ENCODE results near the gene RAPGEF6.
"Not testable (repeated sequence)": the region's sequence is repeated elsewhere in the genome, so short reads cannot be mapped to it uniquely, and the experiment has no call there.

The RAPGEF6 gene

DNA sequence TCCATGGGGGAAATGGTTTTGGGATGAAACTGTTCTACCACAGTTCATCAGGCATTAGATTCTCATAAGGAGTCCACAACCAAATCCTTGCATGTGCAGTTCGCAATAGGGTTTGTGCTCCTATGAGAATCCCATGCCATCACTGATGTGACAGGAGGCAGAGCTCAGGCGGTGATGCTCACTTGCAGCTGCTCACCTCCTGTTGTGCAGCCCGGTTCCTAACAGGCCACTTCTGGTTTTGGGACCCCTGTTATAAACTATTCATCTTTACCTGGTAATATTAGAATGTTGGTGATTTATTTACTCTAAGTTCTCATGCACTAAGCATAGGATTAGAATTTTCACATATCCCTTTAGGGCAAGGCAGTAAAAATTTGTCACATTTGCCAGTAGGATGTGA lies 248.9 kb downstream of the RAPGEF6 start:
- DNase-seq (ENCODE audit: low read depth) = no peak

DNA sequence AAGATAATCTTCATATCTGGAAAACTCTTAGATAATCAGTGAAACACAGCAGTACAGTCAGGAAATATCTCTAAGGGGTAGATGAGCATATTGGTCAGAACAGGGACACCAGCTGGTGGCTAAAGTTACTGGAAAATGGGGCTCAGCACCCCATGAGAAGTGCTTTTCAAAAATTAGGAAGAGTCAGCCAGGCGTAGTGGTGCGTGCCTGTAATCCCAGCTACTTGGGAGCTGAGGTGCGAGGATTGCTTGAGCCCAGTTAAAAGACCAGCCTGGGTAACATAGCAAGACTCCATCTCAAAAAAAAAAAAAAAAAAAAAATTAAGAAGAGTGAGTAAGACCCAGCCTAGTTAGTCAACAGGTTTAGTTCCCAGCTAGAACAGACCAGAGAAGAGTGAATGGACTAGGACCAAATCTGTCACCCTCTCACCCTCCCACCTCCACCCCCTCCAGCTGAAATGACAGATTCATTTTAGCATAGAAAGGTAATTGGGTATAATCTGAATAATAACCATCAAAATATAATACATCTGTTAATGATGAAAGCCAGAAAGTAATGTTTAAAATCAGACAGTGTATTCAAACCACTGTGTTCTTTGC lies 250.3 kb downstream of the RAPGEF6 start:
- peak; percentile 32 for DNase-seq (ENCODE audit: low read depth)

DNA sequence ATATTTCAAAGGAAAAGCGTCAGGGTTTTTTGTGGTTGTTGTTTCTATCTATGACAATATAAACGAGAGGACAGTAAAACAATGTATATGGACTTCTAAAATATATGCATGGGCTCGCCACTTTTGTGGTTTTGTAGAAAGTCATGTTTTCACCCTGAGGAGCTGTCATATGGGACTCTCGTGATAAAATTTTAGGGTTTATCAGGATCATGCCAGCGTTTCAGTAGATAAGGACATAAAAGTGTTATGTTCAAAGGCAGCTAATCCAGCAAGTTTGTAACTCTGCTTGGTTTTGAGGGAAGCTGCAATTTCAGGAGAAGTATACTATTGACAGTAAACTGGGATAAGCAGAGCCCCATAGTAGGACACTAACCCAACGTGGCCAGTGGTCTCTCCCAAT lies 250.9 kb downstream of the RAPGEF6 start:
- DNase-seq (ENCODE audit: low read depth) = no peak

DNA sequence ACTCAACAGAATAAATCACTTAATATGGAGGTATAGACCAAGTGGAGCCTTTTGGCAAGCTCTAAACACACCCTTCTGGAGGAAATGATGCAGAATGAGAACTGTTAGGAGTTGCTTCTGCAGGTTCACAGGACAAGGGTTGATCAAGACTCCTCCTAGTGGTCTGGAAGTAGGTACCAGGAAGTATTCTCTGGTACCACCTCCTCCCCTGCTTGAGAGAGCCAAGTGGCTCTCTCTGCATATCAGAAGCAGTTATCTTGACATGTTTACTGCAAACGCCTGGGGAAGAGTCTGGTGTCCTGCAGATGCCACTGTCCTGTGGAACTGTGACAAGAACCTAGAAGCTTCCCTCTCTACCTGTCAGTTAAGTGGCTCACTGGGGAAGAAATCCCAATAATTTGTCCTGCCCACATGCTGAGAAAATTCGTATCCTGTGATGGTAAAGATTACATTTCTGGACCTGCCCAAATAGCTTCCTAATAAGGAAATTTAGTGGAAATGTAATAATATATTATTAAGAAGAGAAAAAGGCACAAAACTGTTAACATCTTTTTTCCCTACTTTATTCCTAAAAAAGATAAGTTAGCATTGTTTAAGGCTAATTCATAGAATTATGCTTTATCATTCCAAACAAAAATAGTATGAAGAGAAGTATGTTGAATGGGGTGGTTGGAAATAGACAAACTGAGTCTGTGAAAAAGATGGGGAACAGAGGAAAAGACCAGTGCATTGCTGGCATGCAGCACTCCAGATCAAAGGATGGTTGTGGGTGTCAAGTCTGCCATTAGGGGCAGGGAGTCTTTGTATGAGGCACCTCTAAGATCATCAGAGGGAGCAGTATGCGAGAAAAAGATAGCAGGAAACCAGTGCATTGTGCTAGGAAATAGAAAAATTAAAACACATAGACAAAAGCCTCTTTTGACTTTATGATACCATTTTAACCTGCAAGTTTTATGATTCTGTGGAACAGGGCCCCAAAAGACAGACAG lies 252.3 kb downstream of the RAPGEF6 start:
- DNase-seq (ENCODE audit: low read depth) = no peak

DNA sequence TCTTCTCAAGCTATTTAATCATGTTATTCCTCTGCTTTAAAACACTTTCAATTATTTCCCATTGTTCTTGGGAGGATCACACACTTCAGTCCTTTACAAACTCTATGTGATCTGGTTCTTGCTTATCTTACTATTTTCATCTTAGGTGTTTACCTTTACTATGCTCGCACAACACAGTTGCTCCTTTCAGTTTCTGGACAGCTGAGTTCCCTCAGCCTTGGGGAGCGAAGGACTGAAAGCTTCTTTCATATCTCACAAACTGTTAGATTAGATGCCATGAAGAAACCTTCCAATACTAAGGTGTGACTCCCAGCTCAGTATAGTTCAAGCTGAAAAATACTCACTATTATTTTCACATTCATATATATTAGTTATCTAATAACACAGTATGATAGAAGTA lies 253.3 kb downstream of the RAPGEF6 start:
- no peak for DNase-seq (ENCODE audit: low read depth)

DNA sequence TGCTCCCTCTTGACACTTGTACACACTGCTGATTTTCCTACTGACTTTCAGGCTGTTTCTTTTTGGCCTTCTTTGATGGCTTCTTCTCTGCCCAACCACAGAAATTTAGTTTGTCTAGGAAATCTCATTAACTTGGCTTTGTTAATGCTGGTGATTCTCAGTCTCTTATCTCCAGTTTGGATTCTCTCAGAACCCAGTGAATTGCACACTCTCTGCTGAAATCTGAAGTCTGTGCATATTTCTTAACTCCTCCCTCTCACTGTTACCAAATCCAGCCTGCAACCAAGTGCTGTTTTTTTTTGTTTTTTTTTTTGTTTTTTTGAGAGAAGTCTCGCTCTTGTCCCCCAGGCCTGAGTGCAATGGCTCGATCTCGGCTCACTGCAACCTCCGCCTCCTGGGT lies 254.0 kb downstream of the RAPGEF6 start:
- no peak for DNase-seq (ENCODE audit: low read depth)

DNA sequence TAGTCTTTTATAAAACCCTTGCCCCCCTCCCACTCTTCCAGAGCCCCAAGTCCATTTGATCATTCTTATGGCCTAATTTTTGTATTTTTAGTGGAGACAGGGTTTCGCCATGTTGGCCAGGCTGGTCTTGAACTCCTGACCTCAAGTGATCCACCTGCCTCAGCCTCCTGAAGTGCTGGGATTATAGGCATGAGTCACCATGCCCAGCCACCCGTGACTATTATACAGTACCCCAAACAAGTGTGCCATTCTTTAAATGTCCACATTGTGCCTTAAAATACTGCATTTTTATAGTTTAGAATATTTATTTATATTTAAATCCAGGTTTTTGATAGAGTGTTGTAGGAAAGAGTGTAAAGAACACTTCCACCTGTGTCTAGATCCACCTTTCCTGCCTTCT lies 254.8 kb downstream of the RAPGEF6 start:
- not testable (repeated sequence) for DNase-seq (ENCODE audit: low read depth)

DNA sequence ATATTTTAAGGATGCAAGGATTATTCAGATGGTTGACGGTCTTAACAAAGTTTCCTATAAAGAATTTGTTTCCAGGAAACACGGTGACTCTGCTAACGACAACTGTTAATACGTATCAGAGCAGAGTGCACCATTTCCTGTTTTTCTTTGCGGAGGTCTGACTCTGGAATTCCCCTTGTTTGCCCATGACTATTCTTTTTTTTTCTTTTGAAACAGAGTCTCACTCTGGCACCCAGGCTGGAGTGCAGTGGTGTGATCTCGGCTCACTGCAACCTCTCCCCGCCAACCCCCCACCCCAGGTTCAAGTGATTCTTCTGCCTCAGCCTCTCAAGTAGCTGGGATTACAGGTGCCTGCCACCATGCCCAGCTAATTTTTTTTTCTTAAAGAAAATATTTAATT lies 255.3 kb downstream of the RAPGEF6 start:
- peak; percentile 52 for DNase-seq (ENCODE audit: low read depth)

- no peak for DNase-seq (ENCODE audit: low read depth)
These were observed 256.1 kb downstream of the RAPGEF6 start for GRCh38 chr5:131378721-131379541.

DNA sequence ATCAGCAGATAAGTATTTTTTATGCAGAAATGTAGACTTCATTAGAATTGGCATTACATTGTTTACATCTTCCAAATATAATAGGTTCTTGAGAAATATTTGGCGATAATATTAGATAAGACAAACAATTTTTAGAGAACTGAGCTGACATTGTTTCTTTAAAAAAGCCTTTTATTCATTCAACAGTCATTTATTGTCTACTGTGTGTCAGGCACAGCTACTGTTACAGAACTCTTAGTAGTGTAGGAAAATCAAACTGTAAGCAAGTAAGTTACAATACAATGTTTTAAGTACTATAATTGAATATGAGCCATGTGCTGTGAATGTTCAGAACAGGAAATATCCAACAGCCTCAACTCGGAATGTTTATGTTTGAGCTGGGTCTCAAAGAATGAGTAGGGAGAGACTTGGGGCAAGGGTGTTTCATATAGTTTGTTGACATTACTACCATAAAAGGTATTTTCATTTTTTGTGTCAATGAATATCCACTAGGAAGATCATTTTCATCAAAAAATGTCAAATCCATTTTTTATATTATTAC lies 257.2 kb downstream of the RAPGEF6 start:
- DNase-seq (ENCODE audit: low read depth) = no peak

DNA sequence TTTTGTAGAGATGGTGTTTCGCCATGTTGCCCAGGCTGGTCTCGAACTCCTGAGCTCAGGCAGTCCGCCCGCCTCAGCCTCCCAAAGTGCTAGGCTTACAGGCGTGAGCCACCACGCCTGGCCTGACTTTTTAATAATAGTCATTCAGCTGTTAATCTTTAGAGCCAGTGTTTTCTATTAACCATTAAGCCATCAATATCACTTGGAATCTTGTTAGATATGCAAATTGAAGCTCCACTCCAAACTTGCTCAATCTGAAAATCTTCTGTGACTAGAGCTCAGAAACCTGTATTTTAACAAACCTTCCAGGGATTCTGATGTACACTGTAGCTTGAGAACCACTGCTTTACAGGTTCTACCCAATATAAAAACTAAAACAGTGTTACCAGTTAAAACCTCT lies 257.7 kb downstream of the RAPGEF6 start:
- no peak for DNase-seq (ENCODE audit: low read depth)

DNA sequence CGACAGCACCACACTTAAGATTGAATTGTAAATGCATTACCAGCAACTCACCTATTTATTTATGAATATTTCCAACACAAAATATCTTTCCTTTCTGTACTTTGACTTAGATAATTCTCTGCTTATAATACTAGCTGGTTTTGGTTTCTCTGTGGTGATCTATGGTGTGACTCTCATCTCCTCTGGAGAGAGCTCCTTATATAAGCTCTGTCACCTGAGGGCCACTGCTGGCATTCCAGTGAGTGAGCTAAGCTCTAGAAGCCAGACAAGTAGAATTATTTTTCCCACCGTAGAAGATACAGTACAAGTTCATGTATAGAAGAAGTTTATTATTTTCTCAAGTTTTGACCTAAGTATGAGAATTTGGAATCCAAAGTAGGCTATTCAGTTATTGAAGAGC lies 259.7 kb downstream of the RAPGEF6 start:
- no peak for DNase-seq (ENCODE audit: low read depth)

All from activated T-cell treated with anti-CD3 and anti-CD28 coated beads for 48 hours (primary cell).